A549 treated with AZD2906 at 1 μM for 4 hours (cell line): Measurements from ENCODE around the gene IFNA13. TPM values are rescaled to one million over a fixed set of nuclear protein-coding genes. Genes with fewer than 3 reads are reported as not detected.

Experiments used
- total RNA-seq: library from RNA; stranded (reverse); fragments of 200-300 nt; extraction: Qiagen RNA extraction; gene quantifications from 5 replicates; pipeline ENCODE4 v1.2.3, GENCODE V29; 2022

The IFNA13 gene
- total RNA-seq = not detected in 5 replicates

DNA sequence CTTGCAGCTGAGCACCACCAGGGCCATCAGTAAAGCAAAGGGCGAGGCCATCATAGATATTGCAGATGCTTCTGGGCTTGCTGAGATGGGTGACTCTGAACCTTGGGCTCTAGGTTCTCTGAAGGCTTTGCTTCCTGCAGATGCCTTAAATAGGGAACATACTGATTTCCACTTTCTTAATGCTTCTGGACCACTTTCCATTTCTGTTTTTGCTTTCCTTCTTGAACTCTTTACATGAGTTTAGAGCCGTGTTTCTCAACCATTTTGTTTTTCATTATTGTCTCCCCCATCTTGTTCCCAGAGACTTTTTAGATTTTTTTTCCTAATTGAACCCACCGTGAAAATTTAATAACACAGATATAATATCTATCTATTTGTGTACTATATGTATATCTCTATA lies at the start of gene IFNA13:
IFNA13 (minus strand) TSS at position 101 of the 400 bp plus-strand sequence; CDS start at position 54, 47 bp downstream.

DNA sequence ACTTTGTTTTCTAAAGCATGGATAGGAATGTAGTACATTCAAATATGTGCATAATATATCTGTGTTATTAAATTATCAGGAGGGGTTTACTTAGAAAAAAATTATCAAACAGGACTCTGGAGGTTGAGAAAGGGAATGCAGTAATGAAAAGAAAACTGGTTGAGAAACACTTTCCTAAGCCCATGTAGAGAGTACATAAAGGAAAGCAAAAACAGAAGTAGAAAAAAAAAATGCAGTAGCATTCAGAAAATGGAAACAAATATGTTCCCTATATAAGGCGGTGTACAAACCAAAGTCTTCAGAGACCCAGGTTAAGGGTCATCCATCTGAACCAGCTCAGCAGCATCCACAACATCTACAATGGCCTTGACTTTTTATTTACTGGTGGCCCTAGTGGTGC lies 41.0 kb upstream of the IFNA13 start, which contains the start of gene IFNA8:
IFNA8 (plus strand) TSS at position 301 of the 400 bp plus-strand sequence; CDS start at position 361, 60 bp downstream.

GRCh38 chr9:21385131-21385670 lies 17.3 kb upstream of the IFNA13 start, which contains the start of gene IFNA2:
TSS of gene IFNA2 (minus strand) at chr9:21385398. CDS start at chr9:21385329, 69 bp downstream.

GRCh38 chr9:21350787-21351186 lies 17.1 kb downstream of the IFNA13 start, which contains the start of gene IFNA6:
TSS of gene IFNA6 (minus strand) at chr9:21350887. CDS start at chr9:21350887, 0 bp downstream.

DNA sequence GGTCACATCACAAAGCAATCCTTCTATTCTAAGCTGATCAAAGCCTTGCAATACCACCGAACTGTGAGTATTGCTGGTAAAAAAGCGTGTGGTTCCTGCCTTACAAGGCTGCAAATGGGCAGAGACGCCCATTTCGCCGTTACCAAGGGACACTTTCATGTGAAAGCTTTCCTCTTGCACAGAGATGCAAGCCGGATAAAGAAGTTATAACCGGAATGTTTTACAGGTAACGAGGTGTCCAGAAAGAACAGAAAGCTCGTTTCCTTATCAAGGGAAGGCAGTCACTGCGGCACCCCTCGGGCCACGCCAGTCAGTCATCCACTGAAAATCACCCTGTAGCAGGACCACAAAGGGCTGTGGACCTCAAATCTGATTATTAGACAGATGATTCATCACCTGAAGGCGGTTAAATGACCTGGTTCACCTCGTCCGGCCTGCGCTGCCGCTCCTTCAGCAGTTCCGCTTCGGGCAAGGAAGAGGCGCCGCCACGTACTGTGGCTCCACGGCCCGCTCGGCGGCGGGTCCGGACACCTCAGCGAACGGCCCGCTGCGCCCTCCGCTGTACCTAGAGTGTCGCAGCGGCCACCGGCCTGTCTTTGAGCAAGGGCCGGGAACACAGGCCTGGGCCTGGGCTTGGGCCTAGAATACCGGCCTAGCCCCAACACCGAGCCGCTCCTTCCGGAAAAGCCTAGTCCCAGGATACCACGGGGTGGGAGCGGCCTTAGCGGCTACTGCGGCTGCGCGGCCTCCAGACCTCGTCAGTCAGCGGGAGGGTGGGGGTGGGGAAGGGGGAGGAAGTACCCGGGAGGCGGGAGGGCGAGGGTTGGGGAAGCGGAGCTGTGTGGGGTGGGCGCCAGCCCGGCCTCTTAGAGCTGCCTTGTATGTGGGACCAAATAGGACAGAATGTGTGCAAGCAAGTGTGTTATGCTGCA lies 32.9 kb downstream of the IFNA13 start, which contains the start of gene KLHL9:
KLHL9 (minus strand) TSS at position 704 of the 932 bp plus-strand sequence; CDS start at position 159, 545 bp downstream.

Other genes starting within 250 kb of the IFNA13 start
- not detected in 5 replicates for gene IFNW1, start 226.2 kb downstream of the IFNA13 start, total RNA-seq
- gene IFNA21, start 201.4 kb downstream of the IFNA13 start, total RNA-seq = not detected in 5 replicates
- not detected in 5 replicates for gene IFNA4, start 180.5 kb downstream of the IFNA13 start, total RNA-seq
- not detected in 5 replicates for gene IFNA7, start 165.9 kb downstream of the IFNA13 start, total RNA-seq
- gene IFNA10, start 160.9 kb downstream of the IFNA13 start, total RNA-seq = not detected in 5 replicates
- not detected in 5 replicates for gene IFNA16, start 150.7 kb downstream of the IFNA13 start, total RNA-seq
- not detected in 5 replicates for gene IFNA17, start 139.8 kb downstream of the IFNA13 start, total RNA-seq
- gene IFNA14, start 128.1 kb downstream of the IFNA13 start, total RNA-seq = not detected in 5 replicates
- not detected in 5 replicates for gene IFNA5, start 62.7 kb downstream of the IFNA13 start, total RNA-seq
- 15.3 to 20.3 TPM (median 18.6 TPM) in 5 replicates for gene KLHL9, start 32.7 kb downstream of the IFNA13 start, total RNA-seq
- gene IFNA6, start 17.2 kb downstream of the IFNA13 start, total RNA-seq = not detected in 5 replicates
- not detected in 5 replicates for gene IFNA2, start 17.3 kb upstream of the IFNA13 start, total RNA-seq
- gene IFNA8, start 41.1 kb upstream of the IFNA13 start, total RNA-seq = not detected in 5 replicates
- not detected in 5 replicates for gene IFNA1, start 72.4 kb upstream of the IFNA13 start, total RNA-seq
- gene IFNE, start 114.3 kb upstream of the IFNA13 start, total RNA-seq = 0.41 to 1.1 TPM (median 0.72 TPM) in 5 replicates